HTR-8/SVneo (cell line): ENCODE measurements around the gene HEY2.
A peak's percentile ranks its signal among the peaks of the same experiment; 100 is the strongest.

Source experiments
- DNase-seq: peaks from one replicate; pipeline ENCODE4 v3.0.0; 2011; ENCODE audit warnings: low spot score, mixed read lengths; ENCODE audit not compliant: insufficient read length
- FAIRE-seq: peaks from 2 replicates; lab custom pipeline; 2011; peaks lifted over from hg19 to GRCh38; lab: Jason Lieb, UNC

The HEY2 gene

GRCh38 chr6:125742464-125743120 lies 6.8 kb upstream of the HEY2 start:
- FAIRE-seq (no peak), DNase-seq (no peak)

- FAIRE-seq = no peak
- no peak for DNase-seq
Measured at GRCh38 chr6:125743604-125744003, 5.8 kb upstream of the HEY2 start.

- no peak for FAIRE-seq
Measured at GRCh38 chr6:125745281-125746018, 4.0 kb upstream of the HEY2 start.

GRCh38 chr6:125746019-125746414 lies 3.4 kb upstream of the HEY2 start:
- DNase-seq (no peak), FAIRE-seq (no peak)

More at GRCh38 chr6:125745281-125746018, 4.0 kb upstream of the HEY2 start:
- no peak for DNase-seq

- no peak for DNase-seq
- FAIRE-seq = no peak
Measured at GRCh38 chr6:125746731-125747588, 2.5 kb upstream of the HEY2 start.

GRCh38 chr6:125747589-125748405 lies 1.6 kb upstream of the HEY2 start:
- FAIRE-seq (no peak), DNase-seq (peak; percentile 9)

- no peak for FAIRE-seq
- DNase-seq = peak; percentile 10
Measured at GRCh38 chr6:125748406-125749172, 843 bp upstream of the HEY2 start.

GRCh38 chr6:125749865-125750691 lies 646 bp downstream of the HEY2 start:
- DNase-seq (peak; percentile 4), FAIRE-seq (no peak)

GRCh38 chr6:125750692-125751333 lies 1.4 kb downstream of the HEY2 start:
- DNase-seq (no peak), FAIRE-seq (no peak)

- no peak for DNase-seq
- FAIRE-seq = no peak
Measured at GRCh38 chr6:125751334-125751916, 2.0 kb downstream of the HEY2 start.

GRCh38 chr6:125752773-125753172 lies 3.3 kb downstream of the HEY2 start:
- no peak for DNase-seq
- no peak for FAIRE-seq

GRCh38 chr6:125753218-125753936 lies 3.9 kb downstream of the HEY2 start:
- FAIRE-seq = no peak
- no peak for DNase-seq

- DNase-seq (no peak), FAIRE-seq (no peak)
Measured at GRCh38 chr6:125753937-125754259, 4.5 kb downstream of the HEY2 start.

- no peak for DNase-seq
Measured at GRCh38 chr6:125754566-125754965, 5.1 kb downstream of the HEY2 start.

GRCh38 chr6:125759184-125759902 lies 9.9 kb downstream of the HEY2 start:
- no peak for FAIRE-seq
- no peak for DNase-seq

More at GRCh38 chr6:125754566-125754965, 5.1 kb downstream of the HEY2 start:
- no peak for FAIRE-seq

GRCh38 chr6:125759959-125760457 lies 10.6 kb downstream of the HEY2 start:
- no peak for FAIRE-seq
- DNase-seq = no peak
